Measurements from ENCODE around the gene CRYBA4.

Gene CRYBA4

DNA sequence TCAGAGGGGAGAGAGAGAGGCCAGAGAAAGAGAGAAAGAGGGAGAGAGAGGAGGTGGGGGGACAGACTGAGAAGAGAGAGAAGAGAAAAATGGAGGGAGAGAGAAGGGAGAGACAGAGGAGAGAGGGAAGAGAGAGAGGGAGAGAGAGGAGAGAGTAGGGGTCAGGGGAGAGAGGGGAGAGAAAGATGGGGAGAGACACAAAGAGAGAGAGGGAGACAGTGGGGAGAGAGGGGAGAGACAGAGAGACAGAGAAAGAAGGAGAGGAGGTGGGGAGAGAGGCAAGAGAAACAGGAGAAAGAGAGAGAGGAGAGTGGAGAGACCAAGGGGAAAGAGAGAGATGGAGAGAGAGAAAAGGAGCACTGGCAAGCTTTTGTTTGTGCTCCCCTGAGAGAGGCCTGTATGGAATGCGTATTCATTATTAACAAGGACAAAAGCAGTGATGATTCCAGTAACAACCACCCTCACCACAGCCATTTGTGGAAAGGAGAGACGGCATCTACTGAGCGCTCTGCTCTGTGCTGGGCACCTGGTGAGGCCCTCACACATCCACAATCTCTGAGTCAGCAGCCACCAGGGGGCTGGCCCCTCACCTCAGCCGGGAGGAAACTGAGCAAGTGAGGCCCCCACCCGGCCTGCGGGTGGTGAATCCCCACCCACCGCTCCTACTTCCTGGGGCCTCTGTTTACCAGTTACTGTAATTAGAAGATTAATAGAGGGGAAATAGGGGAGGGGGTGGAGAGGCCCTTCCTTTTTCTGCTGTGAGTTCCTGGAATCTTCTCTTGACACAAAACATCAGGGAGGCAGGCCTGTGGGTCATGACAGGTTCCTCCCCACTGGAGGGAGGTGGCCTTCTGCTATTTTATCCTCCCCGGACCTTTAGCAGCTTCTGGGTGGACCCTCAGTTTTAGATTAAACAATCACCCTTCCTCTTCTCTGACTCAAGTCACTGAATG, 21.0 kb downstream of the CRYBA4 start:
- Histone ChIP-seq H4K20me1 (ENCODE audit: insufficient read depth, low read length) (no peaks in the 10 kb centered on the region), H3K4me2 (ENCODE audit: insufficient read depth, low read length) (peak overlapping the region; percentile 49), H3K36me3 (ENCODE audit: insufficient read depth, low read length) (no peaks in the 10 kb centered on the region), H2AFZ (ENCODE audit: low read depth, low read length) (peak overlapping the region; percentile 82), H3K4me3 (ENCODE audit: low read depth in 1 of 2, low read length in 2 of 2) (peak overlapping the region in 1 of 2 experiments; percentile 21; a peak in 1 of 4 replicates), H3K27ac (ENCODE audit: low read length) (peak overlapping the region; percentile 77), H3K9me3 (ENCODE audit: insufficient read depth, low read length, severe bottlenecking) (no peaks in the 10 kb centered on the region), H3K27me3 (ENCODE audit: insufficient read depth, low read length, poor library complexity) (no peaks in the 10 kb centered on the region), H3K9ac (ENCODE audit: low read depth, low read length) (peak overlapping the region; percentile 43), H3K79me2 (ENCODE audit: insufficient read depth, low read length) (no peaks in the 10 kb centered on the region), H3K4me1 (ENCODE audit: insufficient read depth, low read length) (peaks cover 54% of the 10 kb centered on the region)
- ATAC-seq (ENCODE audit: insufficient read depth, low read depth): peak; percentile 90
- no peak for TF ChIP-seq EZH2 (IDR thresholded peaks at IDR 0.05; ENCODE audit: borderline replicate concordance, low read depth, low read length, severe bottlenecking)
- TF ChIP-seq, protein P1, sequence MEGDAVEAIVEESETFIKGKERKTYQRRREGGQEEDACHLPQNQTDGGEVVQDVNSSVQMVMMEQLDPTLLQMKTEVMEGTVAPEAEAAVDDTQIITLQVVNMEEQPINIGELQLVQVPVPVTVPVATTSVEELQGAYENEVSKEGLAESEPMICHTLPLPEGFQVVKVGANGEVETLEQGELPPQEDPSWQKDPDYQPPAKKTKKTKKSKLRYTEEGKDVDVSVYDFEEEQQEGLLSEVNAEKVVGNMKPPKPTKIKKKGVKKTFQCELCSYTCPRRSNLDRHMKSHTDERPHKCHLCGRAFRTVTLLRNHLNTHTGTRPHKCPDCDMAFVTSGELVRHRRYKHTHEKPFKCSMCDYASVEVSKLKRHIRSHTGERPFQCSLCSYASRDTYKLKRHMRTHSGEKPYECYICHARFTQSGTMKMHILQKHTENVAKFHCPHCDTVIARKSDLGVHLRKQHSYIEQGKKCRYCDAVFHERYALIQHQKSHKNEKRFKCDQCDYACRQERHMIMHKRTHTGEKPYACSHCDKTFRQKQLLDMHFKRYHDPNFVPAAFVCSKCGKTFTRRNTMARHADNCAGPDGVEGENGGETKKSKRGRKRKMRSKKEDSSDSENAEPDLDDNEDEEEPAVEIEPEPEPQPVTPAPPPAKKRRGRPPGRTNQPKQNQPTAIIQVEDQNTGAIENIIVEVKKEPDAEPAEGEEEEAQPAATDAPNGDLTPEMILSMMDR (IDR thresholded peaks at IDR 0.05; ENCODE audit: borderline replicate concordance, extremely low read depth, low read length, poor library complexity, severe bottlenecking): peak; percentile 63
- peak; percentile 94 for DNase-seq

DNA sequence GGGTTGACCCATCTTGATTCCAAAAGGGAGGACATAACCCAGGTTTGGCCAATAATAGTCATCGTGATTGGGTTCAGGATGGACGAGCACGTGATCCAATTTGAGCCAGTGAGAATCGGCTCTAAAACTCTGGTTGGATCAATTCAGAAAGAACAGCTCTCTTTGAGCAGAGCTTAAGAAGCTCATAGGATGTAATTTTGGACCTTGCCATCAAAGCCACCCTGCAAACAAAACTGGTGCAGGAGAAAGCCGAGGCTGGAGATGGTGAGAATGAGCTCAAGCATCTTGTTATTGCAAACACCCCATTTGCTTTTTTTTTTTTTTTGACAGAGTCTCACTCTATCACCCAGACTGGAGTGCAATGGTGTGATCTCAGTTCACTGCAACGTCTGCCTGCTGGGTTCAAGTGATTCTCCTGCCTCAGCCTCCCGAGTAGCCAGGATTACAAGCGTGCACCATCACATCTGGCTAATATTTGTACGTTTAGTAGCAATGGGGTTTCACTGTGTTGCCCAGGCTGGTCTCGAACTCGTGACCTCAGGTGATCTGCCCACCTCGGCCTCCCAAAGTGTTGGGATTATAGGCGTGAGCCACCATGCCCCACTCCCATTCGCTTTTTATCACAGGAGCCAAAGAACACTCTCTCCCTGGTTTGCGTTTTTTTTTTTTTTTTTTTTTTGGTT, 21.8 kb downstream of the CRYBA4 start:
- Histone ChIP-seq H4K20me1 (ENCODE audit: insufficient read depth, low read length) (no peaks in the 10 kb centered on the region), H3K27ac (ENCODE audit: low read length) (peak overlapping the region; percentile 77), H3K27me3 (ENCODE audit: insufficient read depth, low read length, poor library complexity) (no peaks in the 10 kb centered on the region), H3K4me3 (ENCODE audit: low read depth in 1 of 2, low read length in 2 of 2) (no peak overlapping the region), H3K9me3 (ENCODE audit: insufficient read depth, low read length, severe bottlenecking) (no peaks in the 10 kb centered on the region), H3K4me1 (ENCODE audit: insufficient read depth, low read length) (peaks cover 62% of the 10 kb centered on the region), H3K9ac (ENCODE audit: low read depth, low read length) (peak overlapping the region; percentile 43), H3K4me2 (ENCODE audit: insufficient read depth, low read length) (peak overlapping the region; percentile 49), H2AFZ (ENCODE audit: low read depth, low read length) (peak overlapping the region; percentile 82), H3K79me2 (ENCODE audit: insufficient read depth, low read length) (no peaks in the 10 kb centered on the region), H3K36me3 (ENCODE audit: insufficient read depth, low read length) (no peaks in the 10 kb centered on the region)
- ATAC-seq (ENCODE audit: insufficient read depth, low read depth) (no peak), DNase-seq (no peak)
- TF ChIP-seq, protein P1 (IDR thresholded peaks at IDR 0.05; ENCODE audit: borderline replicate concordance, extremely low read depth, low read length, poor library complexity, severe bottlenecking): no peak
- no peak for TF ChIP-seq EZH2 (IDR thresholded peaks at IDR 0.05; ENCODE audit: borderline replicate concordance, low read depth, low read length, severe bottlenecking)

DNA sequence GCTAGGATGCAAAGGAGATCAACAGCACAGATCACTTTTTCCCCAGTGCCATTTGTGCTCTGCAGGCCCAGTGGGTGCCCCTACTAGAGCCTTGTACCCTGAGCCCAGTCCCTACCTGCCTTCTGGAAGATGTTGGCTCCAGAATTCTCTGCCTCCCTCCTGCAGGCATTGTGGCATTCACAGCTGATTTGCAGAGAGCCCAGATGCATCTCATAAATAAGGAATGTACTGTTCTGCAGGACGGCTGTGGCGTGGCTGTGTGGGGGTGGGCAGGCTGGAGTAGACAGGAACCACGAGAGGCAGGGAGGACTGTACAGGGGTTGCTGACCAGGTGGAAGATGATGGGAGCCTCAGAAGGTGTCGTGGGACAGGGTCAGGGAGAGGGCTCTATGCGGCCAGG, 24.4 kb downstream of the CRYBA4 start:
- TF ChIP-seq EZH2 (IDR thresholded peaks at IDR 0.05; ENCODE audit: borderline replicate concordance, low read depth, low read length, severe bottlenecking): no peak
- TF ChIP-seq, protein P1 (IDR thresholded peaks at IDR 0.05; ENCODE audit: borderline replicate concordance, extremely low read depth, low read length, poor library complexity, severe bottlenecking): no peak
- H3K79me2 ChIP-seq (ENCODE audit: insufficient read depth, low read length): no peaks in the 10 kb centered on the region
- no peak overlapping the region for H2AFZ ChIP-seq (ENCODE audit: low read depth, low read length)
- no peaks in the 10 kb centered on the region for H3K9me3 ChIP-seq (ENCODE audit: insufficient read depth, low read length, severe bottlenecking)
- no peak overlapping the region for H3K27ac ChIP-seq (ENCODE audit: low read length)
- no peak overlapping the region for H3K4me3 ChIP-seq (ENCODE audit: low read depth in 1 of 2, low read length in 2 of 2)
- DNase-seq: no peak
- H3K27me3 ChIP-seq (ENCODE audit: insufficient read depth, low read length, poor library complexity): no peaks in the 10 kb centered on the region
- H3K9ac ChIP-seq (ENCODE audit: low read depth, low read length): no peak overlapping the region
- peaks cover 68% of the 10 kb centered on the region for H3K4me1 ChIP-seq (ENCODE audit: insufficient read depth, low read length)
- no peaks in the 10 kb centered on the region for H4K20me1 ChIP-seq (ENCODE audit: insufficient read depth, low read length)
- no peak for ATAC-seq (ENCODE audit: insufficient read depth, low read depth)
- no peak overlapping the region for H3K4me2 ChIP-seq (ENCODE audit: insufficient read depth, low read length)
- no peaks in the 10 kb centered on the region for H3K36me3 ChIP-seq (ENCODE audit: insufficient read depth, low read length)

All from DND-41 (cell line).